Smooth muscle cell (in vitro differentiated cells): Measurements from ENCODE around the gene CST9L. TPM values are rescaled to one million over a fixed set of nuclear protein-coding genes. Genes with fewer than 3 reads are reported as not detected.

Source experiments
- DNase-seq: peaks from one replicate; lab custom pipeline; 2025; ENCODE audit not compliant: unreplicated experiment; lab: John Stamatoyannopoulos, UW
- H2AFZ ChIP-seq: fragments of 200-600 bp; sonication (generic); 2 replicates; pipeline ENCODE4 v1.6.0; 2016; ENCODE audit warnings: antibody characterized with exemption, low read depth, mild to moderate bottlenecking
- H3F3A ChIP-seq: fragments of 200-600 bp; sonication (generic); 2 replicates; pipeline ENCODE4 v1.6.0; 2017; ENCODE audit warnings: antibody characterized with exemption, low read depth
- H3K27ac ChIP-seq: fragments of 200-600 bp; sonication (generic); 2 replicates; pipeline ENCODE4 v1.5.1; 2016; ENCODE audit warnings: low read depth, mild to moderate bottlenecking
- H3K27me3 ChIP-seq: fragments of 200-600 bp; sonication (generic); 2 replicates; pipeline ENCODE4 v1.6.1; 2016; ENCODE audit warnings: low read depth, mild to moderate bottlenecking
- H3K36me3 ChIP-seq: fragments of 200-600 bp; sonication (generic); 2 replicates; pipeline ENCODE4 v1.5.1; 2016; ENCODE audit warnings: low read depth
- H3K4me1 ChIP-seq: fragments of 200-600 bp; sonication (generic); 2 replicates; pipeline ENCODE4 v1.5.1; 2016; ENCODE audit warnings: low read depth
- H3K4me2 ChIP-seq: fragments of 200-600 bp; sonication (generic); 2 replicates; pipeline ENCODE4 v1.6.0; 2016; ENCODE audit warnings: mild to moderate bottlenecking
- H3K4me3 ChIP-seq: fragments of 200-600 bp; sonication (generic); 2 replicates; pipeline ENCODE4 v1.5.1; 2016; ENCODE audit warnings: mild to moderate bottlenecking
- H3K79me2 ChIP-seq: fragments of 200-600 bp; sonication (generic); 2 replicates; pipeline ENCODE4 v1.6.0; 2016; ENCODE audit warnings: low read depth, mild to moderate bottlenecking
- H3K9ac ChIP-seq: fragments of 200-600 bp; sonication (generic); 2 replicates; pipeline ENCODE4 v1.6.0; 2016; ENCODE audit warnings: low read depth
- H3K9me3 ChIP-seq: fragments of 200-600 bp; sonication (generic); replicated peaks from 2 replicates; pipeline ENCODE4 v1.5.1; 2016; ENCODE audit warnings: low read depth
- H4K20me1 ChIP-seq: fragments of 200-600 bp; sonication (generic); 2 replicates; pipeline ENCODE4 v1.6.0; 2016; ENCODE audit warnings: low read depth
- CTCF ChIP-seq: fragments of 200-600 bp; sonication (generic); IDR thresholded peaks from 2 replicates; pipeline ENCODE4 v1.5.1; 2017; ENCODE audit warnings: borderline replicate concordance, mild to moderate bottlenecking, antibody characterized with exemption; ENCODE audit not compliant: insufficient read depth, poor library complexity, severe bottlenecking
- WGBS: methylation state at CpG from one replicate; pipeline ENCODE4 v1.1.7; 2016; ENCODE audit warnings: low lambda C conversion rate; 5-methylcytosine and 5-hydroxymethylcytosine counted together
- polyA plus RNA-seq: library from polyadenylated mRNA; unstranded; fragments of >200 nt; fragmentation: Nextera tagmentation; extraction: Ambion mirVana; gene quantifications from 2 replicates; pipeline ENCODE4 v1.2.1, GENCODE V29; 2016
- total RNA-seq: library from RNA; depleted of rRNA; stranded (reverse); fragments of >200 nt; gene quantifications from 2 replicates; pipeline ENCODE4 v1.2.3, GENCODE V29; 2014

The CST9L gene
- total and polyA plus RNA-seq, 2 experiments from 2014 or later = not detected

DNA sequence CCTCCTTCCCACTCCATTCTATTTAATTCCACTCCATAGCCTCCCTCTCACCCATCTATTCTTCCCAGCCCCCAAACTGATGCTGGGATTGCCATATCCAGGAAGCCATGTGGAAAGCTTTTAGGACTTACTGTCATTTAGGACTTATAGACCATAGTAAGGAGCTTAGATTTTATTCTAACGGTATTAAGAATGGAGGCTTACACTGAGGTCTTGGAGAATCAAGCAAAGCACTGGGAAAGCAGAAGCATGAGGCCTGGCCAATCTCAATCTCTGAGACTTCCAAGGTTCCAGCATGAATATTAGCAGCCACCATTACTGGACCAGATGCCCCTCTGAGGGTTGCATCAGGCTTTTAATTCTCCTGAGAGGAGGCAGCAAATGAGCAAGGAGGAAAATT lies 36.0 kb upstream of the CST9L start:
- Histone ChIP-seq H3F3A (no peaks in the 10 kb centered on the region), H3K4me3 (no peak overlapping the region), H3K9me3 (no peaks in the 10 kb centered on the region), H3K79me2 (no peaks in the 10 kb centered on the region), H3K4me2 (no peak overlapping the region), H3K4me1 (peaks cover 6% of the 10 kb centered on the region), H2AFZ (no peak overlapping the region), H4K20me1 (no peaks in the 10 kb centered on the region), H3K9ac (no peak overlapping the region), H3K27ac (no peak overlapping the region), H3K36me3 (no peaks in the 10 kb centered on the region), H3K27me3 (no peaks in the 10 kb centered on the region)
- no peak for DNase-seq
- 29% methylated on average over 1 of the region's 1 CpG for WGBS
- no peak for TF ChIP-seq CTCF

DNA sequence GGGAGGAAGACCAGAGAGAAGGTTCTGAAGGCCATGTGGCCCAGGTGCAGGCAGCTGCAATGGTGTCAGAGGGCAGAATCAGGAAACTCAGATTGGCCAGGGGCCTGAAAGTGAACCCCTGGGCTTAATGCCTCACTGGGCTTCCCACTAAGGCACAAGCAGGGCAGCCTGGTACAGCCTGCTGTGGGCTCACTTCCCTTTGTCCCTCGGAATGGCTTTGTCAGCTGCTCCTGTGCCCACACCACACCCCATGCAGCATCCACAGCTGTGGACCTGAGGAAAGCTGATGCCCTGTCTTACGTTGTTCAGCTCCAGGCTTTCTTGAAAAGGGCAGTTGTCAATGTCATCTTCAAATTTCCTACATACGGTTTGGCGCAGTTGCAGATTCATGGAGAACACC lies 35.0 kb upstream of the CST9L start:
- H3K27ac ChIP-seq = no peak overlapping the region
- H3F3A ChIP-seq = no peaks in the 10 kb centered on the region
- WGBS = 98% methylated on average over 4 of the region's 4 CpGs
- H3K9ac ChIP-seq = no peak overlapping the region
- no peaks in the 10 kb centered on the region for H3K9me3 ChIP-seq
- TF ChIP-seq CTCF = no peak
- no peaks in the 10 kb centered on the region for H3K36me3 ChIP-seq
- H3K4me2 ChIP-seq = no peak overlapping the region
- no peak overlapping the region for H2AFZ ChIP-seq
- H3K79me2 ChIP-seq = no peaks in the 10 kb centered on the region
- DNase-seq = no peak
- no peaks in the 10 kb centered on the region for H3K4me1 ChIP-seq
- H3K4me3 ChIP-seq = no peak overlapping the region
- no peaks in the 10 kb centered on the region for H4K20me1 ChIP-seq
- H3K27me3 ChIP-seq = no peaks in the 10 kb centered on the region

DNA sequence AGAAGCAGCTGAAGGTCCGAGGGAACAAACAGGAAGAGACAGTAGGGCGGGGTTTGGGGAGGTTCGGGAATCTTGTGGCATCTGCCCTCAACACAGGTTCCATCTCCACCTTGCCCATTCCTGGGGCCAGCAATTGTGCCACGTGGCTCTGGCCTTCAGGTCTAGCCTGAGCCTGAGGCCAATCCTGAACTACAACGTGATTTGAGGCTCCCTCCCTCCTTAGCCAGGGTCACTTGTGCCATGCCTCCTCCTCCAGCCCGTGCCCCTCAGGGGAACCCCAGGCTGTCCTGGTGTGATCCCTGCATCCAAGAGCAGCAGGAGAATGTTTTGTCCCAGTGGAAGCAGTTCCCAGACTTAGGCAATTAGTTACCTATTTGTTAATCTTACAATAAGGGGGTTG lies 34.4 kb upstream of the CST9L start:
- 93% methylated on average over 6 of the region's 6 CpGs for WGBS
- TF ChIP-seq CTCF = no peak
- no peaks in the 10 kb centered on the region for H3F3A ChIP-seq
- H3K4me3 ChIP-seq = no peak overlapping the region
- no peaks in the 10 kb centered on the region for H3K79me2 ChIP-seq
- H3K4me2 ChIP-seq = no peak overlapping the region
- no peaks in the 10 kb centered on the region for H3K36me3 ChIP-seq
- no peaks in the 10 kb centered on the region for H4K20me1 ChIP-seq
- H2AFZ ChIP-seq = no peak overlapping the region
- no peaks in the 10 kb centered on the region for H3K9me3 ChIP-seq
- H3K9ac ChIP-seq = no peak overlapping the region
- H3K4me1 ChIP-seq = no peaks in the 10 kb centered on the region
- H3K27ac ChIP-seq = no peak overlapping the region
- no peaks in the 10 kb centered on the region for H3K27me3 ChIP-seq
- DNase-seq = no peak

DNA sequence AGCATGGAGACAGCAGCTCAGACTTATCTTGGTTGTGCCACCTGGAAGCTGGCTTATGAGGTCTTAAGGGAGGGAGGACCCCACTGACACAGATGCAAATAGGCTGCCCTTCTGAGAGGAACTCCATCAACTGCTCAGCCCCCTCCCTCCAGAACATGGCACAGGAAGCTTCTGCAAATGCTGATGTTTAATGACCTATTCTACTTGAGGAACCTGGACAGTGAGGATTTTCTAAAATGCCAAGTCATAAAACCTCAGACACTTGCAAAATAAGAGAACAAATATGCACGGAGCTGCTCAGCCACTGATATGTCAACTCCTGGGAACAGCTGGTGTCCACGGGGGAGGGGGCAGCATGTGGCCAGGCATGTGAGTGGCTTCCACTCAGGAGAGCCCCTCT lies 34.0 kb upstream of the CST9L start:
- no peak for DNase-seq
- no peaks in the 10 kb centered on the region for H4K20me1 ChIP-seq
- H3F3A ChIP-seq = no peaks in the 10 kb centered on the region
- H3K27me3 ChIP-seq = no peaks in the 10 kb centered on the region
- H3K36me3 ChIP-seq = no peaks in the 10 kb centered on the region
- WGBS = 82% methylated on average over 2 of the region's 2 CpGs
- no peak for TF ChIP-seq CTCF
- H3K27ac ChIP-seq = no peak overlapping the region
- no peaks in the 10 kb centered on the region for H3K4me1 ChIP-seq
- no peak overlapping the region for H3K4me2 ChIP-seq
- H3K79me2 ChIP-seq = no peaks in the 10 kb centered on the region
- H3K9ac ChIP-seq = no peak overlapping the region
- no peak overlapping the region for H2AFZ ChIP-seq
- H3K4me3 ChIP-seq = no peak overlapping the region
- no peaks in the 10 kb centered on the region for H3K9me3 ChIP-seq
